HG03139 (cell line): ENCODE data around the gene IL3.
A peak's percentile ranks its signal among the peaks of the same experiment; 100 is the strongest.

ENCODE experiments used
- ATAC-seq: cut with Tn5 transposase; IDR thresholded peaks from one replicate; pipeline ENCODE4 v1.9.1; 2021; ENCODE audit not compliant: unreplicated experiment

IL3 gene

GRCh38 chr5:132056610-132057497 lies 3.6 kb upstream of the IL3 start:
- ATAC-seq, result no peak

- no peak for ATAC-seq
Measured at GRCh38 chr5:132057498-132058255, 2.8 kb upstream of the IL3 start.

GRCh38 chr5:132058646-132059042 lies 1.8 kb upstream of the IL3 start:
- ATAC-seq, result no peak

GRCh38 chr5:132059043-132059695 lies 1.3 kb upstream of the IL3 start:
- ATAC-seq, result no peak

GRCh38 chr5:132059696-132060500 lies 557 bp upstream of the IL3 start:
- no peak for ATAC-seq

GRCh38 chr5:132063090-132063911 lies 2.8 kb downstream of the IL3 start:
- peak; percentile 42 for ATAC-seq

GRCh38 chr5:132064140-132064539 lies 3.7 kb downstream of the IL3 start:
- no peak for ATAC-seq

GRCh38 chr5:132064738-132065331 lies 4.4 kb downstream of the IL3 start:
- ATAC-seq, result peak; percentile 52

GRCh38 chr5:132065351-132065937 lies 5.0 kb downstream of the IL3 start:
- ATAC-seq, result no peak

GRCh38 chr5:132065951-132066701 lies 5.7 kb downstream of the IL3 start:
- no peak for ATAC-seq

- ATAC-seq, result no peak
Measured at GRCh38 chr5:132066871-132067270, 6.4 kb downstream of the IL3 start.

GRCh38 chr5:132067451-132067850 lies 7.0 kb downstream of the IL3 start:
- no peak for ATAC-seq

- ATAC-seq, result no peak
Measured at GRCh38 chr5:132067941-132068808, 7.7 kb downstream of the IL3 start.

GRCh38 chr5:132069561-132069960 lies 9.1 kb downstream of the IL3 start:
- no peak for ATAC-seq

- no peak for ATAC-seq
Measured at GRCh38 chr5:132069994-132070393, 9.5 kb downstream of the IL3 start.

GRCh38 chr5:132070460-132071337 lies 10.2 kb downstream of the IL3 start:
- no peak for ATAC-seq

GRCh38 chr5:132071338-132071707 lies 10.9 kb downstream of the IL3 start:
- ATAC-seq, result no peak
